Measurements from ENCODE around the gene DRP2. TPM values are rescaled to one million over a fixed set of nuclear protein-coding genes. Genes with fewer than 3 reads are reported as not detected.
"Not testable (repeated sequence)": the region's sequence is repeated elsewhere in the genome, so short reads cannot be mapped to it uniquely, and the experiment has no call there.

The DRP2 gene
- total RNA-seq, 1 experiment from 2014 or later, result 0.04 TPM

DNA sequence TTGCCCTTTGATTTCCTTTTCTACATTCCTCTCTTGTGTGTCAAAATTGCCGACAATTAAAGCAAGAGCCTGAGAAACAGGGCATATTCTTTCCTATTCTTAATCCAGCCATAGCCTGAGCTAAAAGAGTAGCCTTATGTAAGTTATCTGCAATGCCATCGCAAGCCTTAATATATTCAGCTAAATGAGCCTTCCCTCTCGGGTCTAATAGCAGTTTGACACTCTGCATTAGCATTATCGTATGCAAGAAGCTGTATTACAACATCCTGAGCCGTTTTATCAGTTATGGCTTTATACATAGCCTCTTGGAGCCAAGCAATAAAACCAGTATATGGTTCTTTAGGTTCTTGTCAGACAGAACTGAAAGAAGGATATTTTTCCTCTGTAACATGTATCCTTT, 31.6 kb upstream of the DRP2 start:
- H3K4me3 Mint-ChIP-seq; H3K23ac ChIP-seq (ENCODE audit: insufficient read length, low read depth, low read length); H4K91ac ChIP-seq (ENCODE audit: insufficient read length, low read depth, low read length); H3K9ac ChIP-seq (ENCODE audit: extremely low read depth, insufficient read length, low read length); DNase-seq; H2AFZ ChIP-seq (ENCODE audit: low read length); H3K27ac Mint-ChIP-seq; H3K4me2 ChIP-seq (ENCODE audit: insufficient read depth, insufficient read length, low read length); H2BK15ac ChIP-seq (ENCODE audit: low read depth, low read length); H3K23me2 ChIP-seq (ENCODE audit: insufficient read length, low read depth, low read length, poor library complexity, severe bottlenecking); H2BK20ac ChIP-seq (ENCODE audit: low read depth, low read length, poor library complexity, severe bottlenecking); H2BK12ac ChIP-seq (ENCODE audit: insufficient read length, low read depth, low read length); H3K4me1 ChIP-seq (ENCODE audit: insufficient read depth, low read length); H4K5ac ChIP-seq (ENCODE audit: insufficient read length, low read depth, low read length); H3K79me1 ChIP-seq (ENCODE audit: insufficient read depth, low read depth, low read length, poor library complexity, severe bottlenecking); H3K79me2 ChIP-seq (ENCODE audit: insufficient read depth, low read length); H3T11ph ChIP-seq (ENCODE audit: low read length); H3K56ac ChIP-seq (ENCODE audit: insufficient read length, low read depth, low read length); H2AK5ac ChIP-seq (ENCODE audit: insufficient read length, low read length); H3K27ac ChIP-seq (ENCODE audit: insufficient read length, low read depth, low read length); H2BK120ac ChIP-seq (ENCODE audit: low read depth, low read length, poor library complexity, severe bottlenecking); H2BK5ac ChIP-seq (ENCODE audit: insufficient read length, low read length); H3K14ac ChIP-seq (ENCODE audit: insufficient read depth, low read length); H3K27me3 ChIP-seq (ENCODE audit: insufficient read depth, low read length); H3K18ac ChIP-seq (ENCODE audit: insufficient read length, low read depth, low read length); H3K4ac ChIP-seq (ENCODE audit: low read depth, low read length); H3K4me1 Mint-ChIP-seq; H3K36me3 Mint-ChIP-seq (ENCODE audit: insufficient read depth in 1 of 3, low read depth in 3 of 3); H4K20me1 ChIP-seq (ENCODE audit: control insufficient read depth, insufficient read depth, insufficient read length); H4K8ac ChIP-seq (replicated peaks; ENCODE audit: insufficient read length, low read depth, low read length): not testable (repeated sequence)
- WGBS (ENCODE audit: extremely low coverage, insufficient read length, low lambda C conversion rate), result no CpG with 5 or more reads among the region's 5 CpGs
- peaks cover 69 to 73% of the 10 kb centered on the region in 2 experiments for H3K9me3 Mint-ChIP-seq
- peaks cover 21% of the 10 kb centered on the region for H3K27me3 Mint-ChIP-seq (ENCODE audit: low read depth)
- H3K9me3 ChIP-seq (ENCODE audit: control insufficient read depth, low read depth, low read length), result peaks cover 11% of the 10 kb centered on the region

Measured in H9 (cell line).